ENCODE measurements around the gene ENPP4.
"Not testable (repeated sequence)": the region's sequence is repeated elsewhere in the genome, so short reads cannot be mapped to it uniquely, and the experiment has no call there.

The ENPP4 gene

GRCh38 chr6:46129291-46129628 is 529 bp upstream of the ENPP4 start:
- no peaks in the 10 kb centered on the region for H3K36me3 ChIP-seq (ENCODE audit: low read depth)
- no peak for DNase-seq (ENCODE audit: low spot score)
- no peak overlapping the region for H3K27ac ChIP-seq (ENCODE audit: poor library complexity, severe bottlenecking)
- TF ChIP-seq CTCF (IDR thresholded peaks at IDR 0.05; ENCODE audit: poor library complexity, severe bottlenecking), result no peak
- peak; percentile 13; the same call in 2 of the 3 replicates for ATAC-seq (ENCODE audit: low read depth)
- H3K4me1 ChIP-seq (ENCODE audit: insufficient read depth, poor library complexity, severe bottlenecking), result no peaks in the 10 kb centered on the region
- peak overlapping the region; percentile 50 for H3K4me3 ChIP-seq (ENCODE audit: severe bottlenecking)
- H3K27me3 ChIP-seq (ENCODE audit: insufficient read depth, poor library complexity, severe bottlenecking), result no peaks in the 10 kb centered on the region
- H3K9me3 ChIP-seq (ENCODE audit: severe bottlenecking), result no peaks in the 10 kb centered on the region

GRCh38 chr6:46130666-46131065 is 877 bp downstream of the ENPP4 start:
- no peaks in the 10 kb centered on the region for H3K9me3 ChIP-seq (ENCODE audit: severe bottlenecking)
- TF ChIP-seq CTCF (IDR thresholded peaks at IDR 0.05; ENCODE audit: poor library complexity, severe bottlenecking), result no peak
- no peaks in the 10 kb centered on the region for H3K36me3 ChIP-seq (ENCODE audit: low read depth)
- no peaks in the 10 kb centered on the region for H3K4me1 ChIP-seq (ENCODE audit: insufficient read depth, poor library complexity, severe bottlenecking)
- ATAC-seq (ENCODE audit: low read depth) (no peak), DNase-seq (ENCODE audit: low spot score) (no peak)
- peak overlapping the region; percentile 50 for H3K4me3 ChIP-seq (ENCODE audit: severe bottlenecking)
- H3K27me3 ChIP-seq (ENCODE audit: insufficient read depth, poor library complexity, severe bottlenecking), result no peaks in the 10 kb centered on the region
- no peak overlapping the region for H3K27ac ChIP-seq (ENCODE audit: poor library complexity, severe bottlenecking)

GRCh38 chr6:46131291-46131690 is 1.5 kb downstream of the ENPP4 start:
- DNase-seq (ENCODE audit: low spot score); H3K9me3 ChIP-seq (ENCODE audit: severe bottlenecking); H3K36me3 ChIP-seq (ENCODE audit: low read depth); ATAC-seq (ENCODE audit: low read depth); H3K4me1 ChIP-seq (ENCODE audit: insufficient read depth, poor library complexity, severe bottlenecking); H3K27ac ChIP-seq (ENCODE audit: poor library complexity, severe bottlenecking); H3K27me3 ChIP-seq (ENCODE audit: insufficient read depth, poor library complexity, severe bottlenecking); H3K4me3 ChIP-seq (ENCODE audit: severe bottlenecking): not testable (repeated sequence)

DNA sequence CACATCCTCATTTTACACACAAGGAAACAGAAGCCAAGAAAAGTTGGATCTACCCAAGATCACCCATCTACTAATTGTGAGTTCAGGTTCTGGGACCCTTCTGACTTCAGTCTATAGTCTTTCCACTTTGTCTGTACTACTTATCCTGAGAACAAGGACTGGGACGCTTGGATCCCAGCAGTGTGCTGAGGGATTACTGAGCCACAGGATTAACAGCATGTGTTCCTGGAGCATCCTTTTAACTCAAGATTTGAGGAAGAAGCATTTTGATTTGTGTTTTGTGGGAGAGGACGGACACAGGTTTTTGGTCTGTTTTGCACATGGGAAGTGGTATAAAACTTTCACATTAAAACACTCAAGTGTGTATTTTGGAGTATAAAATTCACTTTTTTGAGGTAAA is 4.4 kb downstream of the ENPP4 start:
- Histone ChIP-seq H3K27me3 (ENCODE audit: insufficient read depth, poor library complexity, severe bottlenecking) (no peaks in the 10 kb centered on the region), H3K4me3 (ENCODE audit: severe bottlenecking) (no peak overlapping the region), H3K9me3 (ENCODE audit: severe bottlenecking) (no peaks in the 10 kb centered on the region), H3K27ac (ENCODE audit: poor library complexity, severe bottlenecking) (no peak overlapping the region), H3K4me1 (ENCODE audit: insufficient read depth, poor library complexity, severe bottlenecking) (no peaks in the 10 kb centered on the region), H3K36me3 (ENCODE audit: low read depth) (no peaks in the 10 kb centered on the region)
- DNase-seq (ENCODE audit: low spot score), result no peak
- no peak for ATAC-seq (ENCODE audit: low read depth)
- TF ChIP-seq CTCF (IDR thresholded peaks at IDR 0.05; ENCODE audit: poor library complexity, severe bottlenecking), result no peak

- no peak for TF ChIP-seq CTCF (IDR thresholded peaks at IDR 0.05; ENCODE audit: poor library complexity, severe bottlenecking)
- ATAC-seq (ENCODE audit: low read depth), result no peak
- H3K9me3 ChIP-seq (ENCODE audit: severe bottlenecking), result no peaks in the 10 kb centered on the region
- no peak overlapping the region for H3K4me3 ChIP-seq (ENCODE audit: severe bottlenecking)
- H3K27ac ChIP-seq (ENCODE audit: poor library complexity, severe bottlenecking), result no peak overlapping the region
- H3K4me1 ChIP-seq (ENCODE audit: insufficient read depth, poor library complexity, severe bottlenecking), result no peaks in the 10 kb centered on the region
- no peak for DNase-seq (ENCODE audit: low spot score)
- no peaks in the 10 kb centered on the region for H3K27me3 ChIP-seq (ENCODE audit: insufficient read depth, poor library complexity, severe bottlenecking)
- no peaks in the 10 kb centered on the region for H3K36me3 ChIP-seq (ENCODE audit: low read depth)
Observed at GRCh38 chr6:46135176-46135575, 5.4 kb downstream of the ENPP4 start.

All from RWPE2 (cell line).